ENCODE measurements around the gene SPEM2.

The SPEM2 gene

GRCh38 chr17:7475764-7476422, 50.5 kb downstream of the SPEM2 start:
- FAIRE-seq: no peak

- FAIRE-seq: no peak
Measured at GRCh38 chr17:7476494-7476893, 51.1 kb downstream of the SPEM2 start.

- no peak for FAIRE-seq
Measured at GRCh38 chr17:7476951-7477350, 51.5 kb downstream of the SPEM2 start.
